ENCODE data around the gene FOXO3. TPM values are rescaled to one million over a fixed set of nuclear protein-coding genes. Genes with fewer than 3 reads are reported as not detected.

The FOXO3 gene
- total RNA-seq, 1 experiment from 2014 or later: 22.1 TPM

GRCh38 chr6:108711071-108711470, 150.4 kb downstream of the FOXO3 start:
- Histone ChIP-seq H4K20me1 (ENCODE audit: control insufficient read depth, insufficient read depth, insufficient read length) (no peaks in the 10 kb centered on the region), H3K9me3 (ENCODE audit: control insufficient read depth, low read depth, low read length) (no peaks in the 10 kb centered on the region), H3K79me1 (ENCODE audit: insufficient read depth, low read depth, low read length, poor library complexity, severe bottlenecking) (no peaks in the 10 kb centered on the region), H2BK12ac (ENCODE audit: insufficient read length, low read depth, low read length) (no peak overlapping the region), H3K56ac (ENCODE audit: insufficient read length, low read depth, low read length) (no peak overlapping the region), H2BK20ac (ENCODE audit: low read depth, low read length, poor library complexity, severe bottlenecking) (no peak overlapping the region), H4K8ac (replicated peaks; ENCODE audit: insufficient read length, low read depth, low read length) (no peak overlapping the region), H3K18ac (ENCODE audit: insufficient read length, low read depth, low read length) (no peak overlapping the region), H4K5ac (ENCODE audit: insufficient read length, low read depth, low read length) (no peak overlapping the region), H2BK5ac (ENCODE audit: insufficient read length, low read length) (no peak overlapping the region), H3K4me1 (ENCODE audit: insufficient read depth, low read length) (no peaks in the 10 kb centered on the region; the same call in 1 of the 2 replicates), H3K14ac (ENCODE audit: insufficient read depth, low read length) (no peak overlapping the region), H2AK5ac (ENCODE audit: insufficient read length, low read length) (no peak overlapping the region), H3K79me2 (ENCODE audit: insufficient read depth, low read length) (no peaks in the 10 kb centered on the region), H3K23me2 (ENCODE audit: insufficient read length, low read depth, low read length, poor library complexity, severe bottlenecking) (no peaks in the 10 kb centered on the region), H3K9ac (ENCODE audit: extremely low read depth, insufficient read length, low read length) (no peak overlapping the region), H3K23ac (ENCODE audit: insufficient read length, low read depth, low read length) (no peak overlapping the region), H3K4me2 (ENCODE audit: insufficient read depth, insufficient read length, low read length) (no peak overlapping the region), H3K27ac (ENCODE audit: insufficient read length, low read depth, low read length) (no peak overlapping the region), H3T11ph (ENCODE audit: low read length) (no peak overlapping the region), H2BK120ac (ENCODE audit: low read depth, low read length, poor library complexity, severe bottlenecking) (no peak overlapping the region), H4K91ac (ENCODE audit: insufficient read length, low read depth, low read length) (no peak overlapping the region), H2BK15ac (ENCODE audit: low read depth, low read length) (no peak overlapping the region), H2AFZ (ENCODE audit: low read length) (no peak overlapping the region), H3K4ac (ENCODE audit: low read depth, low read length) (no peak overlapping the region), H3K27me3 (ENCODE audit: insufficient read depth, low read length) (no peaks in the 10 kb centered on the region)
- Mint-ChIP-seq H3K9me3 (no peaks in the 10 kb centered on the region), H3K36me3 (ENCODE audit: insufficient read depth in 1 of 3, low read depth in 3 of 3) (no peaks in the 10 kb centered on the region), H3K4me3 (no peak overlapping the region), H3K4me1 (peaks cover 16 to 23% of the 10 kb centered on the region in 2 experiments), H3K27ac (no peak overlapping the region), H3K27me3 (ENCODE audit: low read depth) (peaks cover 4% of the 10 kb centered on the region)
- TF ChIP-seq CTCF (conservative IDR thresholded peaks at IDR 0.05): no peak
- no peak for DNase-seq
- WGBS (ENCODE audit: extremely low coverage, insufficient read length, low lambda C conversion rate): no CpG with 5 or more reads among the region's 5 CpGs
